OCI-LY1 (cell line): ENCODE results near the gene SLC31A2.

ENCODE experiments used
- H2AFZ ChIP-seq: fragments of 200-600 bp; sonication (generic), shearing (Covaris generic); 2 replicates; pipeline ENCODE4 v1.6.0; 2014; ENCODE audit warnings: antibody characterized with exemption, mild to moderate bottlenecking, low read length
- H3F3A ChIP-seq: fragments of 200-600 bp; sonication (generic), shearing (Covaris generic); 2 replicates; pipeline ENCODE4 v1.6.0; 2014; ENCODE audit warnings: mild to moderate bottlenecking, antibody characterized with exemption, low read length, moderate library complexity; ENCODE audit not compliant: insufficient read depth
- H3K27ac ChIP-seq: fragments of 200-600 bp; sonication (generic); 2 replicates; pipeline ENCODE4 v1.5.1; 2014; ENCODE audit warnings: low read length, mixed run types, mild to moderate bottlenecking, low read depth; ENCODE audit not compliant: poor library complexity, severe bottlenecking
- H3K27me3 ChIP-seq: fragments of 200-600 bp; sonication (generic); 2 replicates; pipeline ENCODE4 v1.6.0; 2014; ENCODE audit warnings: antibody characterized with exemption, mild to moderate bottlenecking, low read length, moderate library complexity; ENCODE audit not compliant: insufficient read depth
- H3K36me3 ChIP-seq: fragments of 200-600 bp; sonication (generic); 2 replicates; pipeline ENCODE4 v1.6.1; 2014; ENCODE audit warnings: mild to moderate bottlenecking, antibody characterized with exemption, low read length, moderate library complexity, mixed read lengths; ENCODE audit not compliant: insufficient read depth
- H3K4me1 ChIP-seq: fragments of 200-600 bp; sonication (generic); 2 replicates; pipeline ENCODE4 v1.5.1; 2014; ENCODE audit warnings: mild to moderate bottlenecking, low read length, moderate library complexity; ENCODE audit not compliant: insufficient read depth, severe bottlenecking
- H3K4me2 ChIP-seq: fragments of 200-600 bp; sonication (generic), shearing (Covaris generic); 2 replicates; pipeline ENCODE4 v1.6.1; 2014; ENCODE audit warnings: low read length
- H3K4me3 ChIP-seq: fragments of 200-600 bp; sonication (generic); 2 replicates; pipeline ENCODE4 v1.5.1; 2014; ENCODE audit warnings: low read length, low read depth, mild to moderate bottlenecking, mixed read lengths; ENCODE audit not compliant: poor library complexity, severe bottlenecking
- H3K79me2 ChIP-seq: fragments of 200-600 bp; shearing (Covaris generic); 2 replicates; pipeline ENCODE4 v1.6.1; 2016; ENCODE audit warnings: mixed run types, low read length, mixed read lengths; ENCODE audit not compliant: insufficient read depth
- H3K9ac ChIP-seq: fragments of 200-600 bp; sonication (generic), shearing (Covaris generic); 2 replicates; pipeline ENCODE4 v1.6.1; 2014; ENCODE audit warnings: mild to moderate bottlenecking, low read length, mixed read lengths
- H3K9me2 ChIP-seq: fragments of 200-600 bp; sonication (generic), shearing (Covaris generic); 2 replicates; pipeline ENCODE4 v1.6.1; 2014; ENCODE audit warnings: low read depth, mild to moderate bottlenecking, low read length, mixed read lengths
- H3K9me3 ChIP-seq: fragments of 200-600 bp; shearing (Covaris generic); 2 replicates; pipeline ENCODE4 v1.6.1; 2014; ENCODE audit warnings: low read length, mixed read lengths
- H4K20me1 ChIP-seq: fragments of 200-600 bp; sonication (generic), shearing (Covaris generic); 2 replicates; pipeline ENCODE4 v1.6.0; 2016; ENCODE audit warnings: mild to moderate bottlenecking, low read length; ENCODE audit not compliant: insufficient read depth
- CTCF ChIP-seq: fragments of 200-600 bp; sonication (generic), shearing (Covaris generic); IDR thresholded peaks from 2 replicates; pipeline ENCODE4 v1.5.1; 2017; ENCODE audit warnings: mild to moderate bottlenecking, antibody characterized with exemption, low read length, moderate library complexity, mixed read lengths
- EZH2 ChIP-seq: fragments of 200-600 bp; sonication (generic), shearing (Covaris generic); IDR thresholded peaks from 2 replicates; pipeline ENCODE4 v1.8.0; 2017; ENCODE audit warnings: borderline replicate concordance, mixed run types, mild to moderate bottlenecking, antibody characterized with exemption, low read length, moderate library complexity, mixed read lengths

Gene SLC31A2

GRCh38 chr9:113154471-113154870, 3.7 kb downstream of the SLC31A2 start:
- H3K4me1 ChIP-seq: peaks cover 8% of the 10 kb centered on the region
- no peaks in the 10 kb centered on the region for H3K9me2 ChIP-seq
- no peaks in the 10 kb centered on the region for H3K27me3 ChIP-seq
- H3K27ac ChIP-seq: no peak overlapping the region
- H3F3A ChIP-seq: no peaks in the 10 kb centered on the region
- H3K9me3 ChIP-seq: no peaks in the 10 kb centered on the region
- no peaks in the 10 kb centered on the region for H3K79me2 ChIP-seq
- H4K20me1 ChIP-seq: no peaks in the 10 kb centered on the region
- H3K9ac ChIP-seq: no peak overlapping the region
- H3K36me3 ChIP-seq: peaks cover 5% of the 10 kb centered on the region; the same call in 1 of the 2 replicates
- no peak overlapping the region for H3K4me3 ChIP-seq
- TF ChIP-seq CTCF (no peak), EZH2 (no peak)
- no peak overlapping the region for H3K4me2 ChIP-seq
- no peak overlapping the region for H2AFZ ChIP-seq

GRCh38 chr9:113154946-113155345, 4.1 kb downstream of the SLC31A2 start:
- peaks cover 8% of the 10 kb centered on the region for H3K4me1 ChIP-seq
- H3K79me2 ChIP-seq: no peaks in the 10 kb centered on the region
- no peak overlapping the region for H2AFZ ChIP-seq
- H3K9ac ChIP-seq: no peak overlapping the region
- H3K4me3 ChIP-seq: no peak overlapping the region
- H3K4me2 ChIP-seq: no peak overlapping the region
- TF ChIP-seq EZH2 (no peak), CTCF (no peak)
- no peaks in the 10 kb centered on the region for H3F3A ChIP-seq
- H3K36me3 ChIP-seq: peaks cover 5% of the 10 kb centered on the region; the same call in 1 of the 2 replicates
- no peaks in the 10 kb centered on the region for H3K27me3 ChIP-seq
- no peak overlapping the region for H3K27ac ChIP-seq
- H4K20me1 ChIP-seq: no peaks in the 10 kb centered on the region
- H3K9me3 ChIP-seq: no peaks in the 10 kb centered on the region
- H3K9me2 ChIP-seq: no peaks in the 10 kb centered on the region

GRCh38 chr9:113155911-113156588, 5.2 kb downstream of the SLC31A2 start:
- Histone ChIP-seq H3K4me3 (no peak overlapping the region), H3K36me3 (peaks cover 10% of the 10 kb centered on the region), H3K9me2 (no peaks in the 10 kb centered on the region), H3F3A (no peaks in the 10 kb centered on the region), H4K20me1 (no peaks in the 10 kb centered on the region), H3K9ac (no peak overlapping the region), H3K27ac (no peak overlapping the region), H3K79me2 (no peaks in the 10 kb centered on the region), H3K9me3 (no peaks in the 10 kb centered on the region), H3K4me1 (peaks cover 2% of the 10 kb centered on the region), H3K27me3 (no peaks in the 10 kb centered on the region), H2AFZ (no peak overlapping the region), H3K4me2 (no peak overlapping the region)
- TF ChIP-seq EZH2: no peak
- no peak for TF ChIP-seq CTCF
